Measurements from ENCODE around the gene CLDN3. TPM values are rescaled to one million over a fixed set of nuclear protein-coding genes. Genes with fewer than 3 reads are reported as not detected.

The CLDN3 gene
- total RNA-seq, 1 experiment from 2014 or later: 21.0 TPM

DNA sequence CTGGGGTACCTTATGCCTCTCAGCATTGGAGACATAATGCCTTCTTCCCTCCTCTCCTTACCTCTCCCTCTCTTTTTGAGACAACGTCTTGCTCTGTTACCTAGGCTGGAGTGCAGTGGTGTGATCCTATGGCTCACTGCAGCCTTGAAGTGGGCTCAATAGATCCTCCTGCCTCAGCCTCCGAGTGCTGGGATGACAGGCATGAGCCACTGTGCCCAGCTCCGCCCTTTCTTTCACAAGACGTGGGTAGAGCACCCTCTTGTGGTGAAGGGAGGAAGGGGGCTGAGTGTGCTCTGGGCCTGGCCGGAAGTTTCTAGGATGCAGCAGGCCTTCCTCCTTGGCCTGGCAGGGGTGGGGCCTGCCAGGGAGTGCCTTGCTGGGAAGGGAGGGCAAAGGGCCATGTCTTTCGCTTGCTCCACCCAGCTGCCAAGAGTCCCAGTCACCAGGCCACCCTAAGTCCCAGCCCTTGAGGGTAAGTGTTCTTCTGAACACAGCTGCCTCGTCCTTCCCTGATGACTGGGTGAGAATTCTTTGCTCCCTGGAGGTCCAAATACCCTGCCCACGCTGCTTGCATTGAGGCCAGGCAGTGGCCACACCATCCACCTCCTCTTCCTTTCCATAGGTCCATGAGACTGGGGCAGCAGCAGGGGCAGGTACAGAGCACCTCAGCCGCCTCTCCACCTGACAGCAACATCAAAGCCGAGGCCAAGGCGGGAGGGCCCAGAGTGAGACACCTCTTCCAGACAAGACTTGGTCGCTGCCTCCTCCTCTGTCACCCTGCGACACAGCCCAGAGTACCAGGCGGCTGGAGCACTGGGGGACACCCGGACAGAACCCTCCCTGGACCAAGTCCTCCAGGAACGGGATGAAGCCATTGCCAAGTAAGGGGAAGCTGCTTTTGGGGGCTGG is 35.2 kb downstream of the CLDN3 start:
- CTCF ChIA-PET: interaction anchor here (0.6 to 1.3 kb wide), 8 partner anchors 9 to 128 kb away, joined by 3 to 5 read pairs (median 3); partner anchors contain the start of gene MLXIPL
- H3K27ac Mint-ChIP-seq (ENCODE audit: unreplicated experiment): no peak overlapping the region
- BruUV-seq (replicated peaks): no TSS peak
- Histone ChIP-seq H3K4me1 (peaks cover 17% of the 10 kb centered on the region), H3K9me3 (no peaks in the 10 kb centered on the region), H3K36me3 (ENCODE audit: control insufficient read depth, insufficient read depth, low read length) (peaks cover 9% of the 10 kb centered on the region), H3K4me3 (ENCODE audit: low read depth, low read length) (no peak overlapping the region), H3K27me3 (replicated peaks; ENCODE audit: control insufficient read depth, insufficient read depth, low read length) (no peaks in the 10 kb centered on the region)
- peak; percentile 87 to 89 for DNase-seq
- intact Hi-C loops (cut with micrococcal nuclease; ENCODE audit: unreplicated experiment): no loop called here
- peaks cover 50% of the 10 kb centered on the region for H3K36me3 Mint-ChIP-seq (ENCODE audit: insufficient read depth, unreplicated experiment)
- POLR2A ChIA-PET: interaction anchor here (0.6 to 1.0 kb wide), 3 partner anchors 8 to 219 kb away, joined by 4 read pairs; no protein-coding TSS in a partner anchor
- peaks cover 6% of the 10 kb centered on the region for H3K4me1 Mint-ChIP-seq (ENCODE audit: low read depth, unreplicated experiment)
- peak; percentile 89 to 90 for TF ChIP-seq CTCF (IDR thresholded peaks at IDR 0.05; ENCODE audit: insufficient read depth in 1 of 2, low read depth in 1 of 2, low read length in 1 of 2, severe bottlenecking in 1 of 2, unreplicated experiment in 1 of 2)
- no peaks in the 10 kb centered on the region for H3K27me3 Mint-ChIP-seq (ENCODE audit: insufficient read depth, unreplicated experiment)
- no peaks in the 10 kb centered on the region for H3K9me3 Mint-ChIP-seq (ENCODE audit: unreplicated experiment)
- H3K4me3 Mint-ChIP-seq (ENCODE audit: unreplicated experiment): no peak overlapping the region

DNA sequence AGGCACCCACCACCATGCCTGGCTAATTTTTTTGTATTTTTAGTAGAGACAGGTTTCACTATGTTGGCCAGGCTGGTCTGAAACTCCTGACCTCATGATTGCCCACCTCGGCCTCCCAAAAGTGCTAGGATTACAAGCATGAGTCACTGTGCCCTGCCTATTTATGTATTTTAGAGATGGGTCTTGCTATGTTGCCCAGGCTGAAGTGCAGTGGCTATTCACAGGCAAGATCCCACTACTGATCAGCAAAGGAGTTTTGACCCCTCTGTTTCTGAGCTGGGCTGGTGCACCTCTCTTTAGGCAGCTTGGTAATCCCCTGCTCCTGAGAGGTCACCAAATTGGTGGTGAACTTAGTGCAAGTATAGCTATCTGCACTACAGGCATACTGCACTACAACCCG is 37.7 kb downstream of the CLDN3 start:
- no peak overlapping the region for H3K4me3 Mint-ChIP-seq (ENCODE audit: unreplicated experiment)
- H3K36me3 ChIP-seq (ENCODE audit: control insufficient read depth, insufficient read depth, low read length): peaks cover 8% of the 10 kb centered on the region
- CTCF ChIA-PET: interaction anchor here (0.6 to 1.2 kb wide), 2 partner anchors 107 to 125 kb away, joined by 3 read pairs; no protein-coding TSS in a partner anchor
- intact Hi-C loops (cut with micrococcal nuclease; ENCODE audit: unreplicated experiment): no loop called here
- TF ChIP-seq CTCF (IDR thresholded peaks at IDR 0.05; ENCODE audit: insufficient read depth in 1 of 2, low read depth in 1 of 2, low read length in 1 of 2, severe bottlenecking in 1 of 2, unreplicated experiment in 1 of 2): no peak
- POLR2A ChIA-PET: interaction anchor here (1.0 to 1.2 kb wide), 2 partner anchors 97 to 108 kb away, joined by 3 to 8 read pairs; partner anchors contain the start of gene MLXIPL
- peaks cover 33% of the 10 kb centered on the region for H3K36me3 Mint-ChIP-seq (ENCODE audit: insufficient read depth, unreplicated experiment)
- H3K27ac Mint-ChIP-seq (ENCODE audit: unreplicated experiment): peak overlapping the region; percentile 23
- BruUV-seq (replicated peaks): no TSS peak
- no peaks in the 10 kb centered on the region for H3K27me3 ChIP-seq (replicated peaks; ENCODE audit: control insufficient read depth, insufficient read depth, low read length)
- H3K27me3 Mint-ChIP-seq (ENCODE audit: insufficient read depth, unreplicated experiment): no peaks in the 10 kb centered on the region
- no peaks in the 10 kb centered on the region for H3K9me3 ChIP-seq
- H3K4me3 ChIP-seq (ENCODE audit: low read depth, low read length): no peak overlapping the region
- no peak for DNase-seq
- H3K9me3 Mint-ChIP-seq (ENCODE audit: unreplicated experiment): no peaks in the 10 kb centered on the region
- H3K4me1 ChIP-seq: peaks cover 9% of the 10 kb centered on the region
- H3K4me1 Mint-ChIP-seq (ENCODE audit: low read depth, unreplicated experiment): peaks cover 6% of the 10 kb centered on the region

DNA sequence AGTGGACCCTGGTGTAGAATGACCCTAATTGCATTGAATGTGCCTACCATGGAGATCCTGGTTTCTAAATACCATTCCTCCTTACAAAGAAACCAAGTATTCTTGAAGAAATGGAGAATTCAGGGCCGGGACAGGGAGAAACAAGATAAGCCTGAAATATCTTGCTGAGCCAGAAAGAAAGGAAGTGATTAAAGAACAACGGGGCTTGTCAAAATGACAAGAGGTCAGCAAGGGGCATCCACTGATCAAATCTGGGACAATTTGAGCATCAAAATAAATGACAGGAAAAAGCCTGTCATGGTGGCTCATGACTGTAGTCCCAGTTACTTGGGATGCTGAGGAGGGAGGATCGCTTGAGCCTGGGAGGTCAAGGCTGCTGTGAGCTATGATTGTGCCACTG is 39.6 kb downstream of the CLDN3 start:
- BruUV-seq (replicated peaks): no TSS peak
- peaks cover 6% of the 10 kb centered on the region; the same call in 1 of the 2 replicates for H3K4me1 ChIP-seq
- ChIA-PET POLR2A (no interaction called here), CTCF (no interaction called here)
- H3K27me3 ChIP-seq (replicated peaks; ENCODE audit: control insufficient read depth, insufficient read depth, low read length): no peaks in the 10 kb centered on the region
- no peak for DNase-seq
- no peak for TF ChIP-seq CTCF (IDR thresholded peaks at IDR 0.05; ENCODE audit: insufficient read depth in 1 of 2, low read depth in 1 of 2, low read length in 1 of 2, severe bottlenecking in 1 of 2, unreplicated experiment in 1 of 2)
- Mint-ChIP-seq H3K4me3 (ENCODE audit: unreplicated experiment) (no peak overlapping the region), H3K27me3 (ENCODE audit: insufficient read depth, unreplicated experiment) (no peaks in the 10 kb centered on the region), H3K4me1 (ENCODE audit: low read depth, unreplicated experiment) (peaks cover 6% of the 10 kb centered on the region), H3K36me3 (ENCODE audit: insufficient read depth, unreplicated experiment) (peaks cover 18% of the 10 kb centered on the region), H3K9me3 (ENCODE audit: unreplicated experiment) (no peaks in the 10 kb centered on the region), H3K27ac (ENCODE audit: unreplicated experiment) (no peak overlapping the region)
- H3K4me3 ChIP-seq (ENCODE audit: low read depth, low read length): no peak overlapping the region
- no peaks in the 10 kb centered on the region for H3K9me3 ChIP-seq
- no peaks in the 10 kb centered on the region for H3K36me3 ChIP-seq (ENCODE audit: control insufficient read depth, insufficient read depth, low read length)
- intact Hi-C loops (cut with micrococcal nuclease; ENCODE audit: unreplicated experiment): no loop called here
